HepG2 (cell line): ENCODE measurements around the gene P3H2.

ENCODE experiments used
- CHD2 ChIP-seq: IDR thresholded peaks from 2 replicates; pipeline ENCODE4 v1.6.1; 2011; ENCODE audit warnings: low read depth, low read length, improper control_type of control experiment
- RFX5 ChIP-seq: IDR thresholded peaks from 2 replicates; pipeline ENCODE4 v1.6.1; 2011; ENCODE audit warnings: low read depth, low read length, improper control_type of control experiment
- ZBTB43 ChIP-seq: sonication (generic); formaldehyde crosslinking; conservative IDR thresholded peaks from 2 replicates; pipeline ENCODE4 v1.4.0; 2020; ENCODE audit warnings: missing genetic modification reagents
- ZSCAN9 ChIP-seq: IDR thresholded peaks from 2 replicates; pipeline ENCODE4 v1.6.1; 2016; ENCODE audit warnings: borderline replicate concordance

DNA sequence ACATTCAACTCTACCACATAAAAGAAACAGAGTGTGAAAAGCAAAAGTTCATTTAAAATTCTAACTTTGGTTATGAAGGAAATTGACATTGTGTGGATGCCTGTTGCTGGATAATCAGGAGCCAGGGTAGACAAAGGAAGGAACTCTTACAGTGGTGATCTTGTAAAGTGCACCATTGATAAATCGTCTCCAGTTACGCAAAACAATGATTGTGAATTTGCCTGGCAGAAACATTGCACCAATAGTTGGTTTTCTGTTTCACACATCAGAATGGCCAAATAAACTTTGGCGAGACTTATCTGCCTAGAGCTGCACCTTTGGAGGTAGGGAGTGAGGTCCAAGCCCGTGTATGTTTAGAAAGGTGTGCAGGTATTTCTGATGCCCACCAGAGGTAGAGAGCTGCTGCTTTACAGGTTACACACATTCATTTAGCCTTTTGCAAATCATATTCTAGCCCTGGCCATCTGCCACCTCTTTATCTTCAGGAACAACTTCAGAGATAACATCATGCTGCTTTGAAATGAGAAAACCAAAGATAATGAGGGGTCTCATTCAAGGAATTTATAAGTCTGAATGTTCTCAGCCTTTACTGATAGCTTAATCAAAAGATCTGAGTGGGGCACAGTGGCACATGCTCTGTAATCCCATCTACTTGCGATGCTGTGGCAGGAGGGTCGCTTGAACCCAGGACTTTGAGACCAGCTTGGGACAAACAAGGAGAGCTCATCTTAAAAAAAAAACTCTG lies 47.4 kb upstream of the P3H2 start:
- no peak for TF ChIP-seq ZBTB43 (CRISPR knock-in tag)
- TF ChIP-seq CHD2: no peak
- TF ChIP-seq RFX5: no peak
- no peak for TF ChIP-seq ZSCAN9 (CRISPR knock-in tag)
